A549 treated with GW870086 at 1 μM for 4 hours (cell line): ENCODE results near the gene SYMPK. TPM values are rescaled to one million over a fixed set of nuclear protein-coding genes. Genes with fewer than 3 reads are reported as not detected.

Source experiments
- total RNA-seq: library from RNA; stranded (reverse); fragments of 200-300 nt; extraction: Qiagen RNA extraction; gene quantifications from 5 replicates; pipeline ENCODE4 v1.2.3, GENCODE V29; 2022; ENCODE audit warnings: low read depth

The SYMPK gene
- total RNA-seq = 55.7 to 77.3 TPM (median 73.2 TPM) in 5 replicates

DNA sequence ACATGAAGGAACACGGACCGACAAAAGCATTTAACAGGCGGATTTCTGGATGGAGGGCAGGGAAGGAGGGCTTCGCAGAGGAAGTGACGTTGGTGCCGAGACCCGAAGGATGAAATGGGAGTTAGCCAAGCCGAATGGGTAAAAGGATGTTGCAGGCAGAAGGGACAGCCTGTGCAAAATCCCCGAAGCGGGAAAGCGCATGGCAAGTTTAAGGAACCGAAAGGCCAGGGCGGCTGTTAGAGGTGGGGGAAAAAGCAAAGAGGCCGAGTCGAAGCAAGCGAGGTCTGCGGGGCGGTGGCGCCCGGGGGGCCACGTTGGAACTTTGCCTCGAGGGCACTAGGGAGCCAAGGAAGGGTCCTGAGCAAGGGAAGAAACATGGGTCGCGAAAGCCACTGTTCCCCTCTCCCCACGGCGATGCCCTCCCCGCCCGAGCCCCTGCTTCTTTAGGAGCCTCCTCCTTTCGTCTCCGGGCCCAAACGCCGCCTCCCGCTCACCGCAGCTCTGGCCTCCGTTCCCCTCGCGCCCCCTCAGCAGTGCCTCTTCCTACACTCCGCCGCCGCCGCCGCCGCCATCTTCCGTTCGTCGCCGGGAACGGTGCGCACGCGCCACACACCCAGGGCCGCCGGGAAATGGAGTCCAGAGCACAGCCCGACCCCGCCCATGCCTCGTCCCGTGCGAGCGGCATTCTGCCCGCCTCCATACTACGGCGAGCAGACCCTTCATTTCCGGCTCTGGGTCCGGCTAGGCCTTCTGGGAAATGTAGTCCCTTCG is at the start of gene SYMPK:
Gene SYMPK (minus strand): TSS at position 584 of the 771 bp plus-strand sequence. CDS start 8,652 bp downstream, outside the sequence.

DNA sequence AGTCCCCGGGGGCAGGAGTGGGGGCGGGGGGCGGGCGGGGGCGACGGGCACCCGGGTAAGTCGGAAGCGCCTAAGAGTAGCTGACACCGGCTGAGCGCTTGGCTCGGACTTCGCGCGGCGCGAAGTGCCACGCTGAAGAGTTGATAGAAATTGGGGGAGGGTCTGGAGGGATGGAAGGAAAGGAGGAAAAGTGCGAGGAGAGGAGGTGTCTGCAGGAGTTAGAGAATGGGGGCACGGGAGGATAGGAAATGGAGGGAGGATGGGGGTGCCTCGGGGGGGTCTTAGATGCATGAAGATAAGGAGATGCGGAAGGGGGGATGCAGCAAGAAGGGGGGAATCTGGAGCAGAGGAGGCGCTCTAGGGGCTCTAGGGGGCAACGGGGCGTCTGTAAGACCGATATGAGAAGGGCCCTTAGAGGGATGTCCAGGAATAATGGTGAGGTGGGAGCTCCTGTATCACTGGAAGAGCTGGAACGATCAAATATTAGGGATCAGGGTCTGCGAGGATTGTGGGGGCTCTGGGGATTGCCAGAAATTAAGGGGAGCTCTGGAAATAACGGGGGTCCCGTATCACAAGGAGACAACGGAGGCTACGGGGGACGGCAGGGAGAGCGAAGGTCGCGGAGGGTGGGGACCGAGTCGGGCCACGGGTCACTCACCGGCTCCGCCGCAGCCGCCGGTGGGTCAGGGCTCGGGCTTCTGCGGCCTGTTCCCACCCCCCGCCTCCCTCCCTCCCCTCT is 39.1 kb upstream of the SYMPK start, which contains the start of gene MYPOP:
Gene MYPOP (minus strand): TSS at position 702 of the 739 bp plus-strand sequence. CDS start 840 bp downstream, outside the sequence.

DNA sequence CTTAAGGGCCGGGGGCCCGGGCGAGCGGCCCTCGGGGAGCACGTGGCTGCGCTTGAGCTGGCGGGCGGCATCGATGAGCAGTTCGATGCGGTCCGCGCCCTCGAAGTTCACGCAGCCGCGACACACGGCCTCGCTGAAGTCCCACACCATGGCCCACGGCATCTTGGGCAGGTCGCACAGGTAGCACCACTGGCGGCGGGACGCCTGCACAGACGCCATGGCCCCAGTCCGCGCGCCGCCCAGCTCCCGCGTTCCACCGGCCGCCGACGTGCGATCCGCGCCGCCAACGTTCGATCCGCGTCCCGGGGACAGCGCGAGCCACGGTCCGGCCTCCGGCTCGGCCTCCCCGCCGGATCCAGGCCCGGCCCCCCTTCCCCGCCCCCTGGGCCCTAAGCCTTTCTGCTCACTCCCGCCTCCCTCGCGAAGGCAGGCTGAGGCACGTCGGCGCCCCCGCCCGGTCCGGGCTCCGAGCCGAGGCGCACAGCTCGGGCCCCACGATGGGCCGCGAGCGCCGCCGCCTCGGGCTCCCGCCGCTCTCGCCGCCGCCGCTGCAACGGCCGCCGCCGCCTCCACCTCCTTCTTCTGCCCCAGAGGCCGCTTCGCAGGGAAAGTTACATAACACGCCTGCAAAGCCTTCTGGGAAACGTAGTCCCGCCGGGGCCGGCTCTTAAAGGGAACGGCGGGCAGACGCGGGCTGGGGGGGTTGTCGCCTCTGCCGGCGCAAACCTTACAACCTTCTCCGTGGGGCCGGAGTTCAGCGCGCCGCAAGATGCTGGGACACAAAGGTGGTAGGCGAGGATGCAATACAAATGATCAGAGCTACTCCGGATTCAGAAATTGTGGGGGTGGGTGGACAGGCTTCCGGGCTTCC is 22.8 kb upstream of the SYMPK start, which contains the start of gene IRF2BP1:
Gene IRF2BP1 (minus strand): TSS at position 586 of the 871 bp plus-strand sequence. CDS start 367 bp downstream, at position 219.

DNA sequence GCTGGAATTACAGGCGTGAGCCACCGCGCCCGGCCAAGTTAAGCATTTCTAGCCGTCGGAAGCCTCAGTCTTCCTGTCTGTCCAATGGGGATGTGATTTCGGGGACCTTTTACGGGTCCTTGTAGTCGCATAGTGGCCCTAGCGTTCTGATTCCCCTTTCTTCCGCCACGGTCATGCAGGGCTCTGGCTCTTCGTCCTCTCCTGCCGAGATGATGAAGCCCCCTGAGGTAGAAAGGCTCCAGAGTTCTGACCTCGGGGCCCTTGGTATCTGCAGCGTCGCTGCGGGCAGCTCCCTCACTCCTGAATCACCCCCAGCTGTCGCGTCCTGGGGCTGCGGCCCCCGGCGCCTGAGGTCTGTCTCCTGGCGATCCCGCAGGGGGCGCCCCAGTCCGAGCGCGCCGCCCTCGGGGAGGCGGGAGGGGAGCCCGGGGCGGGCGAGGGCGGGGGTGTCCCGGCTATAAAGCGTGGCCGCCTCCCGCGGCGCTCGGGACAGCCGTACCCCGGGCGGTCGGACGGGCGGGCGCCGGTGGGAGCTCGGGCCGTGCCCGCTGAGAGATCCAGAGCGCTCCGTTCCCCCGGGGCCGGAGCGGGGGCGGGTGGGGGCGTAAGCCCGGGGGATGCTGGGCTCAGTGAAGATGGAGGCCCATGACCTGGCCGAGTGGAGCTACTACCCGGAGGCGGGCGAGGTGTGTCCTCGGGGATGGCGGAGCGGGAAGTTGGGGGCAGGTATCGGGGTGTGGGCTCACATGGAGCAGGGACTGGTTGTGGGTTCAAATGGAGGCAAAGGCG is 1.1 kb upstream of the SYMPK start, which contains the start of gene FOXA3:
Gene FOXA3 (plus strand): TSS at position 487 of the 789 bp plus-strand sequence. CDS start 131 bp downstream, at position 618.

DNA sequence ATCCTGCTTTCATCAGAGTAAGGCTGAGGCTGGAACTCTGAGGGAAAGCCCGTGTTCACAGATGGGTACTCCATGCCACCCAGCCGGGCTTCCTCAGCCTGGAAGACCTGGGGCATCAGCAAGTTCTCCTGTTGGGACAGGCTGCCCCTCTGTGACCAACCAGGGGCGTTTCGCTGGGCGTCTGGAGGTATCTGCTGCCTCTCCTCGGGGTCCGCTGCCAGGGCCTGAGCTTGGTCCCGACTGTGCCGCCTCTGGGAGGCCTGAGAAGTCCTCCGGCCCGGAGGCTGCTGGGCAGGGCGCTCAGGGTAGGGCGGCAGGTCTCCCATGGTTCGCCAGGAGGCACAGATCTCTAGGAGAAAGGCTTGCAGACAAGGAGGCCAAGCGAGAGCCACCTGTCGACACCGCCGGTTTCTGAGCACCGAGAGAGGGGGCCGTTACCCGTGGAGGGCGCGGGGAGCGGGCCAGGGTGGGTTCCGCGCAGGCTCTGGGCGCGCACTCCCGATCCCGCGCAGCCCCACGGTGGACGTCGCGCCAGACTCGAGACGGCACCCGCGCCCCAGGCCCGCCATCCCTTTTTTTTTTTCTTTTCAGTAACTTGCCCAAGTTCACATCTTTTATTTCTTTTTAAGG is 48.0 kb downstream of the SYMPK start, which contains the start of gene RSPH6A:
Gene RSPH6A (minus strand): TSS at position 458 of the 630 bp plus-strand sequence. CDS start 132 bp downstream, at position 326.

DNA sequence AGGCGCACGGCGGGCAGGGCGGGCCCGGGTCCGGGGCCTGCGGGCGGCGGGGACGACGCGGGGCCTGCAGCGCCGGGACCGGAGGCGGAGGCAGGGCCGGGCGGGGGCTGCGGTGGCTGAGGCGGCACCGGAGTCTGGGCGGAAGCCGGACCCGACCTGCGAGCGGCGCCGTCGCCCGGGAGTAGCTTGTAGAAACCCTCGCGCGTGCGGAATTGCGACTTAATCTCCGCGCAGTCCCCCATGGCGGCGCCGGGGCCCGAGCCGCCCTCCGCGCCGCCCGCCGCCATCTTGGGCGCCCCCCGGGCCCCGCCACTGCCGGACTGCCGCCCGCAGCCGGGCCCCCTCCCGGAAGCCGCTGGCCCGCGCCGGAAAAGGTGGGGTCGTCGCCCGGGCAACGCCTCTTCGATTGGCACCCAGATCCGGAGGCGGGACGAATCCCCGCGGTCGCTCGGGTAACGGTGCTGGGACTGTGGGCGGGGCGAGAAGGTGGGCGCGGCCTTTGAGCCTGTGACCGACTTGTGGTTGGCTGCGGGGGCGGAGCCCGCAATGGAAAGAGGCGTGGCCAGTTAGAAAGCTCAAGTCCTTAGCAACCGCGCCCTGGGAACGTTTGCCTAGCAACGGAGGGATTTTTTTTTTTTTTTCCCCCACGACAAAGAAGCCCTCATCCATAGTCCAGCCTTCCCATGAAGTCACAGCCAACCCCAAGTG is 70.3 kb downstream of the SYMPK start, which contains the start of gene DMWD:
Gene DMWD (minus strand): TSS at position 376 of the 708 bp plus-strand sequence. CDS start 89 bp downstream, at position 287.

DNA sequence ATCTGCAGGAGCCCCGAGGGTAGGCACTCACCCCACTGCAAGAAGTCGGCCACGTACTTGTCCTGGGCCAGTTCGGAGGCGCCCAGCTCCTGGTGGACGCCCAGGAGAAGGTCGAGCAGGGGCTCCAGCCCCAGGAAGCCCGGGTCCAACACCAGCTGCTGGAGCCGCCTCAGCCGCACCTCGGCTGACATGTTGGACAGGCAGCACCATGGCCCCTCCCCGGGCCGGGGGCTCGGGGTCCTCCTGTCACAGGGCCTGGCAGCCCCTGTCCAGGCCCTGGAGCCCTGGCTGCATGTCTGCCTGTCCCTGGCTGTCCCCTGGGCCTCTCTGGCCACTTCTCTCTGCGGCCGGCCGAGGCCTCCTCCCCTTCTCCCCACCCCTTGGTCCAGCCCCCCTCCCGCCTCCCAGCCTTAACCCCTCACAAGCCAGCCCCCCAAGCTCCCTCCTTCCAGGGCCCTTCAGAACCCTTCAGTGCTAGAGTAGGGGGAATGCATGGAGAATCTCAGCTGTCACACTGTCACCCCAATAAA is 80.7 kb downstream of the SYMPK start, which contains the start of gene DMPK:
Gene DMPK (minus strand): TSS at position 329 of the 530 bp plus-strand sequence. CDS start 138 bp downstream, at position 191.

DNA sequence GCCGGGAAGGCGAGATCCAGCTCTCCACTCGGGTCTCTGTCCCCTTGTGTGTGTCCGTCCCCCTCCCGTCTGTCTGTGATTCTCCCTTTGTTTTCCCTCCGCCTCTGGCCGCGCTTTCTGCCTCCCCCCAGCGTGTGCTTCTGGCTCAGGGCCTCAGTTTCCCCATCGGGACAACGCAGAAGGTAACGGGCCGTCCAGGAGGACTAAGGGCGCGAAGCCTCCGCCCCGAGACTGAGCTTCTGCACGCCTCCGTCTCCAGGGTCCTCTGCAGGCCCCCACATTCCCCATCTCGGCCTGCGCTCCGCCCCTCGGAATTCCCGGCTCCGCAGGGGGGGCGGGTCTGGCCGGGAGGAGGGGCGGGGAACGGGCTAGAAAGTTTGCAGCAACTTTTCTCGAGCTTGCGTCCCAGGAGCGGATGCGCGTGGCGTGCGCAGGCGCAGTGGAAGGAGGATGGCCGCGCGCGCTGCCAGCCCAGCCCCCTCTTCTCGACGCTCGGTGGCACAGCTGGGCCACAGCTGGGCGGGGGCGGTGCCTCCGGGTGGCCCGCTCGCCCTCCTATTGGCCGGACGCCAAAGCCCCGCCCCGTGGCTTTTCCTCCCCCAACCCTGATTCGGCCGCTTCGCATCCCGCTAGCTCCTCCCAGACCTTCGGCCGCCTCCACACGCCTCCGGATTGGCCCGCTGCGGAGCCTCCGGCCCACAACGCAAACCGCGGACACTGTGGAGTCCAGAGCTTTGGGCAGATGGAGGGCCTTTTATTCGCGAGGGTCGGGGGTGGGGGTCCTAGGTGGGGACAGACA is 93.8 kb downstream of the SYMPK start, which contains the start of gene SIX5:
Gene SIX5 (minus strand): TSS at position 269 of the 799 bp plus-strand sequence. CDS start 408 bp downstream, outside the sequence.

Other genes with a start within 250 kb of the SYMPK start
- gene EML2, start 223.8 kb downstream of the SYMPK start, total RNA-seq = 17.2 to 24.8 TPM (median 22.8 TPM) in 5 replicates
- gene GIPR, start 194.9 kb downstream of the SYMPK start, total RNA-seq = 2.4 to 5.1 TPM (median 3.9 TPM) in 5 replicates
- 743 to 1,005 TPM (median 782 TPM) in 5 replicates for gene SNRPD2, start 171.2 kb downstream of the SYMPK start, total RNA-seq
- gene QPCTL, start 170.5 kb downstream of the SYMPK start, total RNA-seq = 7.3 to 9.5 TPM (median 8.6 TPM) in 5 replicates
- gene FBXO46, start 132.3 kb downstream of the SYMPK start, total RNA-seq = 6.9 to 10.9 TPM (median 10.2 TPM) in 5 replicates
- 0.05 to 0.23 TPM (median 0.06 TPM) in 3 of 5 replicates, not detected in the others for gene MEIOSIN, start 129.7 kb downstream of the SYMPK start, total RNA-seq
- 17.0 to 28.2 TPM (median 24.1 TPM) in 5 replicates for gene SIX5, start 93.9 kb downstream of the SYMPK start, total RNA-seq
- gene DMPK, start 80.7 kb downstream of the SYMPK start, total RNA-seq = 36.2 to 49.7 TPM (median 47.1 TPM) in 5 replicates
- gene DMWD, start 70.3 kb downstream of the SYMPK start, total RNA-seq = 24.9 to 39.2 TPM (median 32.4 TPM) in 5 replicates
- gene RSPH6A, start 47.8 kb downstream of the SYMPK start, total RNA-seq = not detected in 5 replicates
- gene FOXA3, start 1.2 kb upstream of the SYMPK start, total RNA-seq = 0.50 to 0.97 TPM (median 0.67 TPM) in 5 replicates
- 23.1 to 35.0 TPM (median 33.2 TPM) in 5 replicates for gene IRF2BP1, start 23.0 kb upstream of the SYMPK start, total RNA-seq
- gene MYPOP, start 39.5 kb upstream of the SYMPK start, total RNA-seq = 6.1 to 9.6 TPM (median 8.7 TPM) in 5 replicates
- gene NANOS2, start 51.6 kb upstream of the SYMPK start, total RNA-seq = not detected in 5 replicates
- gene NOVA2, start 110.7 kb upstream of the SYMPK start, total RNA-seq = 0.05 to 0.14 TPM (median 0.13 TPM) in 5 replicates
- 3.1 to 6.3 TPM (median 4.3 TPM) in 5 replicates for gene CCDC61, start 132.3 kb upstream of the SYMPK start, total RNA-seq
- gene PGLYRP1, start 159.9 kb upstream of the SYMPK start, total RNA-seq = not detected in 5 replicates
- 0.29 to 0.82 TPM (median 0.36 TPM) in 5 replicates for gene IGFL4, start 177.9 kb upstream of the SYMPK start, total RNA-seq